Mucosa of stomach (tissue), 1 donor: ENCODE measurements around the gene STPG1.

ENCODE experiments used
- H3K27me3 ChIP-seq: one replicate; pipeline ENCODE4 v1.7.0; 2013; ENCODE audit warnings: mild to moderate bottlenecking, low read length; ENCODE audit not compliant: control insufficient read depth, insufficient read depth
- H3K36me3 ChIP-seq: one replicate; pipeline ENCODE4 v1.7.0; 2013; ENCODE audit warnings: low read length; ENCODE audit not compliant: control insufficient read depth, insufficient read depth
- H3K4me1 ChIP-seq: one replicate; pipeline ENCODE4 v1.7.0; 2013; ENCODE audit warnings: mild to moderate bottlenecking, low read length; ENCODE audit not compliant: control insufficient read depth, insufficient read depth
- H3K4me3 ChIP-seq: one replicate; pipeline ENCODE4 v1.7.0; 2013; ENCODE audit warnings: low read length
- H3K9ac ChIP-seq: one replicate; pipeline ENCODE4 v1.7.0; 2013; ENCODE audit warnings: mild to moderate bottlenecking, low read length, moderate library complexity
- H3K9me3 ChIP-seq: one replicate; pipeline ENCODE4 v1.7.0; 2013; ENCODE audit warnings: mild to moderate bottlenecking, low read length, moderate library complexity; ENCODE audit not compliant: control insufficient read depth
- donor health status: Pancreatic carcinoma.

Gene STPG1

GRCh38 chr1:24443241-24443656, 29.7 kb upstream of the STPG1 start:
- Histone ChIP-seq H3K9ac (no peak overlapping the region), H3K27me3 (no peaks in the 10 kb centered on the region), H3K36me3 (no peaks in the 10 kb centered on the region), H3K9me3 (no peaks in the 10 kb centered on the region), H3K4me3 (no peak overlapping the region), H3K4me1 (no peaks in the 10 kb centered on the region)

GRCh38 chr1:24442764-24443163, 29.2 kb upstream of the STPG1 start:
- Histone ChIP-seq H3K36me3 (no peaks in the 10 kb centered on the region), H3K9ac (no peak overlapping the region), H3K4me1 (peaks cover under 1% of the 10 kb centered on the region)

GRCh38 chr1:24441996-24442668, 28.6 kb upstream of the STPG1 start:
- H3K4me1 ChIP-seq, result peaks cover 5% of the 10 kb centered on the region
- H3K36me3 ChIP-seq, result no peaks in the 10 kb centered on the region
- no peak overlapping the region for H3K9ac ChIP-seq
- no peaks in the 10 kb centered on the region for H3K9me3 ChIP-seq
- H3K27me3 ChIP-seq, result no peaks in the 10 kb centered on the region
- H3K4me3 ChIP-seq, result no peak overlapping the region

More at GRCh38 chr1:24442764-24443163, 29.2 kb upstream of the STPG1 start:
- Histone ChIP-seq H3K27me3 (no peaks in the 10 kb centered on the region), H3K9me3 (no peaks in the 10 kb centered on the region), H3K4me3 (no peak overlapping the region)

- no peak overlapping the region for H3K4me3 ChIP-seq
- no peaks in the 10 kb centered on the region for H3K36me3 ChIP-seq
- H3K27me3 ChIP-seq, result no peaks in the 10 kb centered on the region
- no peaks in the 10 kb centered on the region for H3K9me3 ChIP-seq
- H3K9ac ChIP-seq, result no peak overlapping the region
- peaks cover 5% of the 10 kb centered on the region for H3K4me1 ChIP-seq
Observed at GRCh38 chr1:24441480-24441879, 27.9 kb upstream of the STPG1 start.

GRCh38 chr1:24440436-24440835, 26.9 kb upstream of the STPG1 start:
- H3K4me3 ChIP-seq, result no peak overlapping the region
- peaks cover 5% of the 10 kb centered on the region for H3K4me1 ChIP-seq
- H3K27me3 ChIP-seq, result no peaks in the 10 kb centered on the region
- H3K36me3 ChIP-seq, result no peaks in the 10 kb centered on the region
- no peak overlapping the region for H3K9ac ChIP-seq
- H3K9me3 ChIP-seq, result no peaks in the 10 kb centered on the region

- Histone ChIP-seq H3K9ac (no peak overlapping the region), H3K36me3 (no peaks in the 10 kb centered on the region), H3K9me3 (no peaks in the 10 kb centered on the region), H3K27me3 (no peaks in the 10 kb centered on the region), H3K4me3 (no peak overlapping the region), H3K4me1 (peaks cover 5% of the 10 kb centered on the region)
Observed at GRCh38 chr1:24438423-24438901, 24.9 kb upstream of the STPG1 start.

- Histone ChIP-seq H3K4me1 (peaks cover 5% of the 10 kb centered on the region), H3K9ac (no peak overlapping the region), H3K27me3 (no peaks in the 10 kb centered on the region), H3K9me3 (no peaks in the 10 kb centered on the region), H3K36me3 (peaks cover 4% of the 10 kb centered on the region), H3K4me3 (no peak overlapping the region)
Observed at GRCh38 chr1:24437631-24438396, 24.2 kb upstream of the STPG1 start.

- Histone ChIP-seq H3K36me3 (peaks cover 4% of the 10 kb centered on the region), H3K9ac (no peak overlapping the region), H3K4me1 (peaks cover 5% of the 10 kb centered on the region), H3K27me3 (no peaks in the 10 kb centered on the region), H3K9me3 (no peaks in the 10 kb centered on the region), H3K4me3 (no peak overlapping the region)
Observed at GRCh38 chr1:24435782-24436365, 22.3 kb upstream of the STPG1 start.

- Histone ChIP-seq H3K4me3 (no peak overlapping the region), H3K27me3 (no peaks in the 10 kb centered on the region), H3K36me3 (no peaks in the 10 kb centered on the region), H3K9me3 (no peaks in the 10 kb centered on the region), H3K9ac (no peak overlapping the region), H3K4me1 (peaks cover 20% of the 10 kb centered on the region)
Observed at GRCh38 chr1:24427545-24427862, 13.9 kb upstream of the STPG1 start.

GRCh38 chr1:24426744-24427544, 13.4 kb upstream of the STPG1 start:
- Histone ChIP-seq H3K9ac (no peak overlapping the region), H3K27me3 (no peaks in the 10 kb centered on the region), H3K4me3 (no peak overlapping the region), H3K4me1 (peaks cover 20% of the 10 kb centered on the region), H3K9me3 (no peaks in the 10 kb centered on the region), H3K36me3 (no peaks in the 10 kb centered on the region)

- no peaks in the 10 kb centered on the region for H3K27me3 ChIP-seq
- no peaks in the 10 kb centered on the region for H3K9me3 ChIP-seq
- no peak overlapping the region for H3K4me3 ChIP-seq
- no peak overlapping the region for H3K9ac ChIP-seq
- H3K36me3 ChIP-seq, result no peaks in the 10 kb centered on the region
- H3K4me1 ChIP-seq, result peaks cover 20% of the 10 kb centered on the region
Observed at GRCh38 chr1:24425922-24426321, 12.3 kb upstream of the STPG1 start.

GRCh38 chr1:24425441-24425840, 11.9 kb upstream of the STPG1 start:
- Histone ChIP-seq H3K4me3 (no peak overlapping the region), H3K9ac (no peak overlapping the region), H3K4me1 (peaks cover 20% of the 10 kb centered on the region), H3K27me3 (no peaks in the 10 kb centered on the region), H3K36me3 (no peaks in the 10 kb centered on the region), H3K9me3 (no peaks in the 10 kb centered on the region)
